PFSK-1 (cell line): ENCODE results near the gene C16orf46.

Experiments
- FOXP2 ChIP-seq: optimal IDR thresholded peaks from 2 replicates; pipeline ENCODE3; 2011; ENCODE audit warnings: borderline replicate concordance, control low read depth, inconsistent platforms; ENCODE audit not compliant: insufficient read depth; ENCODE audit errors: extremely low read length, extremely low read depth
- POLR2AphosphoS5 ChIP-seq: IDR thresholded peaks from 2 replicates; pipeline ENCODE4 v1.6.1; 2012; ENCODE audit warnings: low read depth, mild to moderate bottlenecking, control low read depth, low read length, moderate library complexity
- REST ChIP-seq, 2 experiments: IDR thresholded peaks; 2 replicates each; pipeline versions ENCODE4 v1.6.1 to v1.8.0; 2011 to 2012; ENCODE audit warnings: low read depth in 2 of 2, low read length in 2 of 2, control low read depth in 1 of 2, inconsistent platforms in 1 of 2, mild to moderate bottlenecking in 1 of 2, moderate library complexity in 1 of 2; ENCODE audit not compliant: insufficient read depth in 1 of 2
- SIN3A ChIP-seq: IDR thresholded peaks from 2 replicates; pipeline ENCODE4 v1.6.1; 2012; ENCODE audit warnings: mild to moderate bottlenecking, low read length, moderate library complexity, borderline replicate concordance; ENCODE audit not compliant: insufficient read depth
- TAF1 ChIP-seq: IDR thresholded peaks from 2 replicates; pipeline ENCODE4 v1.6.1; 2012; ENCODE audit warnings: low read length, control low read depth, borderline replicate concordance; ENCODE audit not compliant: insufficient read depth

The C16orf46 gene

GRCh38 chr16:81035398-81035974 is 41.6 kb downstream of the C16orf46 start, which contains the start of gene ATMIN:
Gene ATMIN, plus strand, starts transcription at chr16:81035842. Its CDS starts 29 bp downstream, at chr16:81035871.
- TF ChIP-seq FOXP2 (peak; percentile 17), REST (IDR thresholded peaks at IDR 0.05; ENCODE audit: insufficient read depth in 1 of 2, low read depth in 2 of 2, low read length in 2 of 2) (no peak), SIN3A (no peak), POLR2AphosphoS5 (no peak), TAF1 (0 out of 2 replicates have a peak, but pooled peaks have one; percentile 34)

DNA sequence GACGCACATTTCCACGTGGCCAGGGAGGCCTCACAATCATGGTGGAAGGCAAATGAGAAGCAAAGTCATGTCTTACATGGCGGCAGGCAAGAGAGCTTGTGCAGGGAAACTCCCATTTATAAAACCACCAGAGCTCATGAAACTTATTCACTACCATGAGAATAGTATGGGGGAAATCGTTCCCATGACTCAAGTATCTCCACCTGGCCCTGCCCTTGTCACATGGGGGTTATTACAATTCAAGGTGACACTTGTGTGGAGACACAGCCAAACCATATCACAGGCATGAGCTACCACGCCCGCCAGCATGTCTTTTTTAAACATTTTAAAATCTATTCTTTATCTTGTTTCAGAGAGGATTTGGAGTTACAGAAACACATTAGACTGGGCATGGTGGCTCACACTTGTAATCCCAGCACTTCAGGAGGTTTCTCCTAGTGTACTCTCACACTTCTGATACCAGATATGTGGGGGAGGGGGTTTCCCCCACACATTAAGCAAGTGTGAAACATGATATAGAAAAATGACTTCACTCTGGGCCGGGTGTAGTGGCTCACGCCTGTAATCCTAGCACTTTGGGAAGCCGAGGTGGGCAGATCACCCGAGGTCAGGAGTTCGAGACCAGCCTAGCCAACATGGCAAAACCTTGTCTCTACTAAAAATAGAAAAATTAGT is 47.0 kb downstream of the C16orf46 start:
- TF ChIP-seq POLR2AphosphoS5 (no peak), SIN3A (no peak), TAF1 (no peak), FOXP2 (no peak), REST (IDR thresholded peaks at IDR 0.05; ENCODE audit: insufficient read depth in 1 of 2, low read depth in 2 of 2, low read length in 2 of 2) (no peak)

GRCh38 chr16:81026429-81026828 is 50.6 kb downstream of the C16orf46 start:
- TF ChIP-seq SIN3A (no peak), TAF1 (no peak), REST (IDR thresholded peaks at IDR 0.05; ENCODE audit: insufficient read depth in 1 of 2, low read depth in 2 of 2, low read length in 2 of 2) (no peak), POLR2AphosphoS5 (no peak), FOXP2 (no peak)

- TF ChIP-seq POLR2AphosphoS5, result no peak
- no peak for TF ChIP-seq FOXP2
- TF ChIP-seq REST (IDR thresholded peaks at IDR 0.05; ENCODE audit: insufficient read depth in 1 of 2, low read depth in 2 of 2, low read length in 2 of 2), result no peak
- TF ChIP-seq SIN3A, result no peak
- no peak for TF ChIP-seq TAF1
Measured at GRCh38 chr16:81018496-81018895, 58.5 kb downstream of the C16orf46 start.
